ENCODE data around the gene RBM47.
"Not testable (repeated sequence)": the region's sequence is repeated elsewhere in the genome, so short reads cannot be mapped to it uniquely, and the experiment has no call there.

The RBM47 gene

DNA sequence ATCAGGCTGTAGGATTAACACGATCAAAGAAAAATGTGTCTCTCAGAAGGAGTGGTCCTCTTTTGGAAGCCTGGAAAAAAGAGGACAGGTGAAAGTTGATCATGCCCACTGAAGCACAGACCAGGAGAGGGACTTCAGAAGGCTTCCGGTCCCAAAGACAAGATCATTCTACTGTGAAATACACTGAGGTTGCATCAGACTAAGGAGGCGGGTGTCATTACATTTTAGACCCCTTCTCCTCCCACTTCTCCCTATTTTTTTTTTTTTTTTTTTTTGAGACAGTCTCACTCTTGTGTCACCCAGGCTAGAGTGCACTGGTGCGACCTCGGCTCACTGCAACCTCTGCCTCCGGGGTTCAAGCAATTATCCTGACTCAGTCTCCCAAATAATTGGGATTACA is 67.5 kb downstream of the RBM47 start:
- DNase-seq (ENCODE audit: low spot score): no peak

DNA sequence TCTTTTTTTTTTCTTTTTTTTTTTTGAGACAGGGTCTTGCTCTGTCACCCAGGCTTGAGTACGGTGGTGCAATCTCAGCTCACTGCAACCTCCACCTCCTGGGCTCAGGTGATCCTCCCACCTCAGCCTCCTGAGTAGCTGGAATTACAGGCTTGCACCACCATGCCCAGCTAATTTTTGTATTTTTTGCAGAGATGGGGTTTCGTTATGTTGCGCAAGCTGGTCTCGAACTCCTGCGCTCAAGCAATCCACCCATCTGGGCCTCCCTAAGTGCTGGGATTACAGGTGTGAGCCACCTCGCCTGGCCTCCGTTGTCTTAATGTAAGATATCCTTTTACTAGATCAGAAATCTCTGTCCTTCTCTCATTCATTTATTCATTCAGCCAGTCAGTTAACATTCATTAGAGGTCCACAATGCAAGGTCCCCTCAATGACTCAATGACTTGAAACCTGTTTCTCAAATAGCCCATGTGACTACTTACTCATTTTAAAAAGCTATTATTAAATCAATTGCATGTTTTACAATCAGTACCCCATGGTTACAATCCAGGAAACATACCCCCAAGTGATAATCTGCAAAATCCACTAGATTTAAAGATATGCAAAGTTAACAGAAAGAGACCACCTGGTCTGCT is 68.0 kb downstream of the RBM47 start:
- not testable (repeated sequence) for DNase-seq (ENCODE audit: low spot score)

- no peak for DNase-seq (ENCODE audit: low spot score)
Measured at GRCh38 chr4:40559585-40560465, 69.8 kb downstream of the RBM47 start.

GRCh38 chr4:40557736-40558135 is 71.9 kb downstream of the RBM47 start:
- no peak for DNase-seq (ENCODE audit: low spot score)

DNA sequence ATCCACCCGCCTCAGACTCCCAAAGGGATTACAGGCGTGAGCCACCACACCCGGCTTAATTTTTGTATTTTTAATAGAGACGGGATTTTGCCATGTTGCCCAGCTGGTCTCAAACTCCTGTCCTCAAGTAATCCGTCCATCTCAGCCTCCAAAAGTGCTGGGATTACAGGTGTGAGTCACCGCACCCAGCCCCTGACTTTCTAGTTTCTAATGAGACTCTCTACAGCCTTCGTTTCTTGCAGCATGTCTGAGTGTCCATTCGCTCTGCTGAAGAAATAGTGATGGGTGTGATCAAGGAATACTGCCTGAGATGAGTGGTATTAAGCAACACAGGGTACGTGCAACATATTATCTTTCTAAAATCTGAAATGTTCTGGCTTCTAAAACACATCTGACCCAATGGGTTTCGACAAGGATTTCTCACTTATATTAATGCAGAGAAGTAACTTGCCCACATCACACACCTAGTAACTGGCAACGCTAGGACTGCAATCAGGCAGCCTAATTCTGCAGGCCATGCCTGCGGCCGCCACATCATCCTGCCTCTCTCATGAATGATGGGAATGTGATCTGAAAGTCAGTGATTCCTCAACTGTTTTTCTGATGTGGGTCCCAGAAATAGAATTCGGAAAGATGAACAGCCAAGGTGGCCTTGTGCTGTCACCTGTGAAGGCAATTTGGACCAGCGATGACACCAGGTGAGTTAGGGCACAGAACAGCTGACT is 74.3 kb downstream of the RBM47 start:
- no peak for DNase-seq (ENCODE audit: low spot score)

GRCh38 chr4:40554641-40555040 is 75.0 kb downstream of the RBM47 start:
- not testable (repeated sequence) for DNase-seq (ENCODE audit: low spot score)

- DNase-seq (ENCODE audit: low spot score): no peak
Measured at GRCh38 chr4:40553995-40554394, 75.7 kb downstream of the RBM47 start.

DNA sequence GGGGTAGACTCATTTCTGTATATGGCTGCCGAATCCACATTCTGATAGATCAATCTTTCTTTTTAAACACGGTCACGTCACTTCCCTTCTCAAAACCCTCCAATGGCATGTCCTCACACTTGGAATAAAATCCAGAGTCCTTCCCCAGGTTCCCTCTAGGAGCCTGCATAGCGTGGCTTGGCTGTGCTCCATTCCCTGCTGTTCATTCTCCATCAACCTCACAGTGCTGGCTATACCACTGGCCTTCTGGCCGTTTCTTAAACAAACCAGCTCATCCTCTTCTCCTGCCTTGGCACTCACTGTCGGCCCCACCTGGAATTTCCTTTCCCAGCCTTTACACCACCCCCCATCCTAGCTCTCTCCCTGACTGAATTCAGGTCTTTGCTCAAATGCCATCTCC is 77.1 kb downstream of the RBM47 start:
- DNase-seq (ENCODE audit: low spot score): peak; percentile 50

GRCh38 chr4:40551568-40552136 is 78.0 kb downstream of the RBM47 start:
- DNase-seq (ENCODE audit: low spot score): not testable (repeated sequence)

GRCh38 chr4:40550948-40551462 is 78.7 kb downstream of the RBM47 start:
- DNase-seq (ENCODE audit: low spot score): peak; percentile 26

- no peak for DNase-seq (ENCODE audit: low spot score)
Measured at GRCh38 chr4:40550196-40550595, 79.5 kb downstream of the RBM47 start.

GRCh38 chr4:40548256-40548655 is 81.4 kb downstream of the RBM47 start:
- DNase-seq (ENCODE audit: low spot score): no peak

- no peak for DNase-seq (ENCODE audit: low spot score)
Measured at GRCh38 chr4:40547789-40548132, 81.9 kb downstream of the RBM47 start.

GRCh38 chr4:40546969-40547788 is 82.5 kb downstream of the RBM47 start:
- no peak for DNase-seq (ENCODE audit: low spot score)

GRCh38 chr4:40546506-40546905 is 83.2 kb downstream of the RBM47 start:
- DNase-seq (ENCODE audit: low spot score): no peak

DNA sequence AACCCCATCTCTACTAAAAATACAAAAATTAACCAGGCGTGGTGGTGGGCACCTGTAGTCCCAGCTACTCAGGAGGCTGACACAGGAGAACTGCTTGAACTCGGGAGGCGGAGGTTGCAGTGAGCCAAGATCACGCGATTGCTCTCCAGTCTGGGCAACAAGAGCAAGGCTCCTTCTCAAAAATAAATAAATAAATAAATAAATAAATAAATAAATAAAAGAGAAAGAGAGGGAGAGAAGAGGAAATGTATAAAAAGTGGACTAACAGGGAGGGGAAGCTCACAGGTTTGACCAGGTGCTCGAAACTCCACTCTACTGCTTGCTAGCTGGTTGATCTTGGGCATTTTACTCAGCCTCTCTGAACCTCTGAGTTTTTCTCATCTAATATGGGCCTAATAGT is 84.2 kb downstream of the RBM47 start:
- not testable (repeated sequence) for DNase-seq (ENCODE audit: low spot score)

DNA sequence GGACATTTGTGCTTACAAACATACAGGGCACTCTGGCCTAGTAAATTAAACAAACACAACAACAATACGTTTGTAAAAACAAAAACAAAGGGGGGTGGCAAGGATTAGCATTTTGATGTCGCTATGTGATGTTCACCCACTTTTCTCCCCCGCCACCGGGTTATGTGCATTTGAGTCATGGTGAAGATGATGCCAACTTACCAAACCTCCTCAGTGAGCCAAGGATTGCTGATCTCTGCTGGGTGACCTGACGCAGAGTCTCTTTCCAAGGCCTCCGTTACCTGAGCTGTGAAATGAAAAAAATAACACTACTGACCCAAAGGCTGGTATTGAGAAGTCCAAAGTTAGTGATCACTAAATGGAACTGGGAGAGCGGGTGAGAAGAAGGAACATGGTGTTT is 85.4 kb downstream of the RBM47 start:
- DNase-seq (ENCODE audit: low spot score): no peak

- no peak for DNase-seq (ENCODE audit: low spot score)
Measured at GRCh38 chr4:40540800-40541199, 88.9 kb downstream of the RBM47 start.

DNA sequence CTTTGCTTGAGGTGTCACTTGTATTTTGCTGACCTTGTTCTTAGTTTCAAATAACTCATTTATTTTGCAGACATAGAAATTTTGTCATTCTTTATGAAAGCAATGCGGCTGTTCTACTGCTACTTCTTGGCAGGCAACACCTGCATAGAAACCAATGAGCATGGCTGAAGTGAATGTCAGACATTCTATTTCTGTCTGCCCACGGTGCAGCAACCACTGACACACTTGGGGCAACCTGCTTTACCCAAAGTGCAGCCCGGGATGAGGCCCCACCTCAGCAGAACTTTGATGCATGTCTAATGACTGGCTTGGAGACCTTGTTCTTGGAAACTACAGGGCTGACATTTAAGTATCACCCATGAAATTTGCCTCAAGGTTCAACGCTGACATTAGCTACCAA is 93.6 kb downstream of the RBM47 start:
- DNase-seq (ENCODE audit: low spot score): no peak

DNA sequence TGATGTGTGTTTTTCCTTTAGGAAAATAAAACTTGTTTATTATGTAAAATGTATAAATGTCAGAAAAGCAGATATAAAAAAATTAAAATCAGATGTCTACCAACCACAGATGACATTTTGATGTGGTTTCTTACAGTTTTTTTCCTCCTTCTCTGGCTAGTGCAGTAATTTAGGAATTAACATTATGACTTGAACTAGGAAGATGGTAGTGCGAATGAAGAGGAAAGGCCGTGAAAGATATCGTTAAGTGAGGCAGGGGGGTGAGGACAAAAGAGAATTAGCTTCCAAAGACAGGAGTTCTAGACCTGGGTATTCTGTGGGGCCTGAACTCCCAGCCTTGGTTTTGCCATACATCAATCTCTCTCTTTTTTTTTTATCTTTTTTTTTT is 98.0 kb downstream of the RBM47 start:
- DNase-seq (ENCODE audit: low spot score): no peak

GRCh38 chr4:40530961-40531635 is 98.6 kb downstream of the RBM47 start:
- DNase-seq (ENCODE audit: low spot score): no peak
